Measurements from ENCODE around the gene CCL5.

Gene CCL5

GRCh38 chr17:35866341-35866950 lies 13.7 kb downstream of the CCL5 start:
- no peak for TF ChIP-seq GATA3 (IDR thresholded peaks at IDR 0.05; ENCODE audit: low read depth, low read length)
- TF ChIP-seq GATA2 (IDR thresholded peaks at IDR 0.05; ENCODE audit: low read depth, low read length): no peak

GRCh38 chr17:35865412-35866340 lies 14.5 kb downstream of the CCL5 start:
- TF ChIP-seq GATA3 (IDR thresholded peaks at IDR 0.05; ENCODE audit: low read depth, low read length): no peak
- TF ChIP-seq GATA2 (IDR thresholded peaks at IDR 0.05; ENCODE audit: low read depth, low read length): no peak

- TF ChIP-seq GATA2 (IDR thresholded peaks at IDR 0.05; ENCODE audit: low read depth, low read length) (no peak), GATA3 (IDR thresholded peaks at IDR 0.05; ENCODE audit: low read depth, low read length) (no peak)
These were observed 15.3 kb downstream of the CCL5 start for GRCh38 chr17:35864853-35865252.

- TF ChIP-seq GATA3 (IDR thresholded peaks at IDR 0.05; ENCODE audit: low read depth, low read length) (no peak), GATA2 (IDR thresholded peaks at IDR 0.05; ENCODE audit: low read depth, low read length) (no peak)
These were observed 23.6 kb downstream of the CCL5 start for GRCh38 chr17:35856603-35857002.

- no peak for TF ChIP-seq GATA3 (IDR thresholded peaks at IDR 0.05; ENCODE audit: low read depth, low read length)
- no peak for TF ChIP-seq GATA2 (IDR thresholded peaks at IDR 0.05; ENCODE audit: low read depth, low read length)
These were observed 24.2 kb downstream of the CCL5 start for GRCh38 chr17:35855965-35856364.

- TF ChIP-seq GATA3 (IDR thresholded peaks at IDR 0.05; ENCODE audit: low read depth, low read length): no peak
These were observed 30.5 kb downstream of the CCL5 start for GRCh38 chr17:35849469-35850348.

GRCh38 chr17:35847633-35848373 lies 32.4 kb downstream of the CCL5 start:
- no peak for TF ChIP-seq GATA3 (IDR thresholded peaks at IDR 0.05; ENCODE audit: low read depth, low read length)
- no peak for TF ChIP-seq GATA2 (IDR thresholded peaks at IDR 0.05; ENCODE audit: low read depth, low read length)

GRCh38 chr17:35847006-35847405 lies 33.2 kb downstream of the CCL5 start:
- TF ChIP-seq GATA2 (IDR thresholded peaks at IDR 0.05; ENCODE audit: low read depth, low read length) (no peak), GATA3 (IDR thresholded peaks at IDR 0.05; ENCODE audit: low read depth, low read length) (no peak)

GRCh38 chr17:35846055-35846809 lies 33.9 kb downstream of the CCL5 start:
- no peak for TF ChIP-seq GATA2 (IDR thresholded peaks at IDR 0.05; ENCODE audit: low read depth, low read length)
- TF ChIP-seq GATA3 (IDR thresholded peaks at IDR 0.05; ENCODE audit: low read depth, low read length): no peak

GRCh38 chr17:35844547-35844946 lies 35.6 kb downstream of the CCL5 start:
- TF ChIP-seq GATA2 (IDR thresholded peaks at IDR 0.05; ENCODE audit: low read depth, low read length) (no peak), GATA3 (IDR thresholded peaks at IDR 0.05; ENCODE audit: low read depth, low read length) (no peak)

GRCh38 chr17:35843698-35844097 lies 36.5 kb downstream of the CCL5 start:
- TF ChIP-seq GATA2 (IDR thresholded peaks at IDR 0.05; ENCODE audit: low read depth, low read length): no peak
- TF ChIP-seq GATA3 (IDR thresholded peaks at IDR 0.05; ENCODE audit: low read depth, low read length): no peak

- TF ChIP-seq GATA3 (IDR thresholded peaks at IDR 0.05; ENCODE audit: low read depth, low read length) (no peak), GATA2 (IDR thresholded peaks at IDR 0.05; ENCODE audit: low read depth, low read length) (no peak)
These were observed 37.9 kb downstream of the CCL5 start for GRCh38 chr17:35842239-35842638.

- TF ChIP-seq GATA3 (IDR thresholded peaks at IDR 0.05; ENCODE audit: low read depth, low read length): no peak
- no peak for TF ChIP-seq GATA2 (IDR thresholded peaks at IDR 0.05; ENCODE audit: low read depth, low read length)
These were observed 38.7 kb downstream of the CCL5 start for GRCh38 chr17:35841505-35841904.

All from SH-SY5Y (cell line).